ENCODE results near the gene EPHB6.

Gene EPHB6

DNA sequence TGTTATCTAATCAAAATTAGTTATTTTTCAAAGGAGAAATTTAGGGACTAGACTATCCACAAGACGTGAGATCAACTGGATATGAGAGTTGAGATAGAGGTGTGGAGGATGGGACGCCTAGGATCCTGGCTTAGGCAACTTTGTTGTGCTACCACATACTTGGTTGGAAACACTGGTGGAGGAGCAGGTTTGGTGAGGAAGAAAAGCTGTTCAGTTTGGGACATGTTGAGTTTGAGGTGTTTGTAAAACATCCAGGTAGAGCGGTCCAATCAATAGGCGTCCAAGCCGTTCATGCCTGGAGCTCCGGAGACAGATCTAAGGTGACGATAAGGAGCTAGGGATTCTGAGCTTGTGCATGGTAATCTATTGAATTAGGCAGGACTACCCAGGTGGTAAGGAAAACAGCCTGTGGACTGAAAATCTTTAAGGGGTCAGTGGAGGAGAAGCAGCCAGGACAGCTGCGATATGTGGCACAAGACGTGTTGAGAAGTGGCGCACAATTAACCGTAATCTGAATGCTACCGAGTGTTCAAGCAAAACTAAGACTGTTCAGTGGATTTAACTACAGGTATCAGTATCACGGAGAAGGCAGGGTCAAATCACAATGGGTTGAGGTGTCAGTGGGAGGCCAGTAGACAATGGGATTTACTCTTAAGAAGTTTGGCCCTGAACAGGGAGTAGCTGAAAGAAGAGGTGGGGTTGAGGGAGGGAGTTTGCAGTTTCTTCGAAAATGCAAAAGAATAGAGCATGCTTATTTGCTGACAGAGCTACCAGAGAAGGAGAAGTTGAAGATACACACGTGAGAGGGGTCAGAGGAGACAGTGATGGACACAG, 46.8 kb downstream of the EPHB6 start:
- DNase-seq: no peak

GRCh38 chr7:142904128-142904527, 49.3 kb downstream of the EPHB6 start:
- DNase-seq: no peak

GRCh38 chr7:142905759-142906158, 50.9 kb downstream of the EPHB6 start:
- no peak for DNase-seq

DNA sequence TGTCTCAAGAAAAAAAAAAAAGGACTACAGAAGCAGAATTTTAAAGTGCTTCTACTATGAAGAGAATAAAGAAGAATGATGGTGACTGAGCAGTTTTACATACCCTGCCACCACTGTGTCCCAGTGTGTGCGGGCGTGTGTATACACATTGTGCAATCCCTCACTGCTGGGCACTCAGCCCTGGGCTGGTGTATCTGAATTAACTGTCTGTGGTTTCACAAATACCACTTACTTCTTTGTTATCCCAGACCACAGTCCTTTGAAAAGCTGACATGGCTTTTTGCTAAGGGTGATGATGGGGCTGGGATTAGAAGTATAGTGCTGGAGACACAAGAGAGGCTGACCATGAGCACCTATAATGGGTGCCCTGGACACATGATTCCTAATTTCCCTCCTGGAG, 51.8 kb downstream of the EPHB6 start:
- no peak for DNase-seq

- no peak for DNase-seq
Measured at GRCh38 chr7:142908290-142908689, 53.4 kb downstream of the EPHB6 start.

GRCh38 chr7:142908921-142909890, 54.3 kb downstream of the EPHB6 start:
- DNase-seq: no peak

DNA sequence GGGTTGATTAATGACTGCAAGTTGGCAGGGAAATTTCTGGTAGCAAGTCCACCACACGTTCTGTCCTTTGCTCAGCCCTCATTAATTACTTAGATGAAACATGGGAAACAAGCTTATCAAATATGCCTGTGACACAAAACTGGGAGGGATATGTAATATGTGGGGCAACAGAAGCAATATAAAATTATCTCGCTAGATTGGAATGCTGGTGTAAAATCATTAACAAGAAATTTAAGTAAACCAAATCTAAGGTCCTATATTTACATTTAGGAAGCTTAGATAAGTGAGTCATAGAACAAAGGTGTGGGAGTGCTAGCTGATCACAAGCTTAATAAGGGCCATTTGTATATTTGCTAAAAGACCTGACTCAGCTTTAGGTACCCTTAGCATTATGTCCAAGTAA, 55.2 kb downstream of the EPHB6 start:
- no peak for DNase-seq

DNA sequence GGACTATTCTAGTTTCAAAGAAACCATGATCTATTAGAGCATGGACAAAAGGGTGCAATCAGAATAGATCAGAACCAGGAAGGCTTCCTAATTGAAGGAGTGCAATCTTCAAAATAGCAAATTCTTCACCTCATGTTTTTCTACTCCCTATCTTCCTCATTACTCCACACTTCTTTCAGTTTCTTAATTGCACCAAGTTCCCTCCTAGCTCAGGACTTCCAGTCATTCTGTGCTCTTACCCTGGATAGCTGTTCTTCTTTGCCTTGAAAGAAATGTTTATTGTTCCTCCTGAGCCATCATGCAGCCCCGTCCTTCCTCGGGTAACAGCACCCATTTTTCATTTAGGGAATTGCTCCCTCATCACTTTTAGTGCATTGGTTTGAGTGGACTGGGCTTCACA, 55.6 kb downstream of the EPHB6 start:
- no peak for DNase-seq

- DNase-seq: no peak
Measured at GRCh38 chr7:142913051-142913450, 58.2 kb downstream of the EPHB6 start.

GRCh38 chr7:142913566-142913965, 58.7 kb downstream of the EPHB6 start:
- DNase-seq: no peak

GRCh38 chr7:142914121-142914520, 59.2 kb downstream of the EPHB6 start:
- DNase-seq: no peak

DNA sequence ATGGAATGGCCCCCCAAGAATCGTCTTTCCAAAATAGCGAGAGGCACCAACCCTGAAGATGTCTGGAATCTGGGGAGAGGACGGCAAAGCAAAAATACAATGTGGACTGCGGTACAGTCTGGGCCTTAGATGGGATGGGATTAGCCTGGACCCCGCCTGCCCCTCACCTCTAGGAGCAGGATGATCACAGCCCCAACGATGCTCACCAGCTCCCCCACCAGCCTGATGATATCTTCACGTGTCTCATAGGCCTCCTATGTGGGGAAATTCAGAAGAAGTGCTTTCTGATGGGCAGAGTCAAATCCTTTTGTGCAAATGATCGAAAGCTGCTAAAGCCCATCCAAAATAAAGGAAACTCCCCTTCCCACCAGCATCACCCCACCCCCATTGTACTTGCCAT, 60.4 kb downstream of the EPHB6 start:
- no peak for DNase-seq

- no peak for DNase-seq
Measured at GRCh38 chr7:142916508-142916907, 61.6 kb downstream of the EPHB6 start.

GRCh38 chr7:142917447-142917846, 62.6 kb downstream of the EPHB6 start:
- no peak for DNase-seq

DNA sequence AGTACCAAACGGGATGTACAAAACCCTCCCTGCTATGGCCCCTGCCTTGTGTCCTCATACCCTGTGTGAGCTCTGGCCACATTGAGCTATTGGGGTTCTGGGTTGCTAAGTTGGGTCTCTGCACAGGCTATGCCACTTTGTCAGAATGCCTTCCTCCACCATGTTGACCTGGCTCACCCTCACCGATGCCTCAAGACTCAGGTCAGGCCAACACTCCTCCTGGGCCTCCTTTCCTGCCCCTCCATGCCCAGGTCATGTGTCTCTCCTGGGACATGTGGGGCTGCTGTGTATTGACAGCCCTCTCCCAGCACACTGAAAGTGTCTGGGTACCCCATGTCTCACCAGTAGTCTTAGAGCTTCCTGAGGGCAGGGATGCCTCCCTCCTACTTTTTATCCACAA, 64.0 kb downstream of the EPHB6 start:
- no peak for DNase-seq

DNA sequence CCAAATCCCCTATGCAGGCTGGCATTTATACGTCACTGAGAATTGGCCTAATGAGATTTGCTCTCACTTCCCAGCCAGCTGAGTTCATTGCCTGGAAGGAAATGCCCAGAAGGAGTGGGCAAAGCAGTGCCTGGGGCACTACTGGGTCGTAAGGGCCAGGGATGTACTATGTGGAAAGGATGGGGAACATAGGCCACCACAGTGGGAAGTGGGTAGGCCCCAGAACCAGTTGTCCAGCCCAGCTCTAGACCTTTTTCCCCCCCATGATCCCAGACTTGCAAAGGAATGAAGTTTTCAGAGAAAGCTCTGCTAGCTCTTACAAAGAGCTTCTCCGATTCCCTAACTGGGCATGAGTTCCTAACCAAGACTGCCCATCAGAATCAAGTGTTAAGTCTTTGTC, 64.8 kb downstream of the EPHB6 start:
- DNase-seq: no peak
